ENCODE data around the gene SGPP2. TPM values are rescaled to one million over a fixed set of nuclear protein-coding genes. Genes with fewer than 3 reads are reported as not detected.

SGPP2 gene
- total RNA-seq, 1 experiment from 2014 or later: not detected

DNA sequence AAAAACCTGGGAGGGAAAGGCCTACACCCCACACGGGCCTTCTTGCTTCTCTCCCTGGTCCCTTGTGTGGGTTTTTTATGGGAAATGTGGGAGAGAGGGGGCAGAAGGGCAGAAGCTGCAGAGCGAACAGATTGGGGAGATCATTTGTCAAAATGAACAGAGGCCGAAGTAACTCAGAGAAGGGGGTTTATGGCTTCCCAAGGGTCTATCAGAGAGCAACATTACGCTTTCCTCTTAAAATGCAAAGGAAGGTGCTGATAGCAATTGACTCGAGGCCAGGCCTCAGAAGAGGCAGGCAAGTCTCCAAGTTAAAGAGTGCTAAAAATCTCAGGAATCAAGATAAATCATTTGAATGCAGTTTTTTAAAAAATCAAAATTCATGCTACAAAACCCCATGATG is 101.5 kb downstream of the SGPP2 start:
- no peak for DNase-seq (ENCODE audit: low spot score)

DNA sequence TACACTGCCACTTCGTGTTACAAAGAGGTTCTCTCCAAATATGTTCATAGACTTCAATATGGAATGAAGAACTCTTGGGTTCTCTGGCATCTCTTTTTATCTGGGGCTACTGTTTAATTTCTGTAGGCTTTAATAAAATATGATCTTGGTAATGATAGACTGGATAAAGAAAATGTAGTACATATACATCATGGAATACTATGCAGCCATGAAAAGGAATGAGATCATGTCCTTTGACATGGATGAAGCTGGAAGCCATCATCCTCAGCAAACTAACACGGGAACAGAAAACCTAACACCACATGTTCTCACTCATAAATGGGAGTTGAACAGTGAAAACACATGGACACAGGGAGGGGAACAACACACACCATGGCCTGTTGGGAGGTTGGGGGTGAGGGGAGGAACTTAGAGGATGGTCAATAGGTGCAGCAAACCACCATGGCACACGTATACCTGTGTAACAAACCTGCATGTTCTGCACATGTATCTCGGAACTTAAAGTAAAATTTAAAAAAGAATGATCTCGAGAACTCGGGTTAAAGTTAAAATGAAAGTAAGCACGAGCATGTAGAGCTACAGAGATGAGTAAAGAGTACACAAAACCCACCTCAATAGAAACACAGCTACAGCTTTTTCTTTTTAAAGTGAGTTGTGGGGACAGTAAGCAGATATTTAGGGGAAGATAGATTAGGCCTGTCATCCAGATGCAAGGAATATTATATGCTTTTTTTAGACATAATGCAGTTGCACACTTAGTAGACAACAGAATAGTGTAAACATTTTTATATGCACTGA is 102.3 kb downstream of the SGPP2 start:
- no peak for DNase-seq (ENCODE audit: low spot score)

GRCh38 chr2:222532315-222532714 is 108.0 kb downstream of the SGPP2 start:
- no peak for DNase-seq (ENCODE audit: low spot score)

GRCh38 chr2:222535477-222535876 is 111.1 kb downstream of the SGPP2 start:
- no peak for DNase-seq (ENCODE audit: low spot score)

- DNase-seq (ENCODE audit: low spot score): no peak
These were observed 114.2 kb downstream of the SGPP2 start for GRCh38 chr2:222538535-222538934.

- no peak for DNase-seq (ENCODE audit: low spot score)
These were observed 120.3 kb downstream of the SGPP2 start for GRCh38 chr2:222544661-222545060.

DNA sequence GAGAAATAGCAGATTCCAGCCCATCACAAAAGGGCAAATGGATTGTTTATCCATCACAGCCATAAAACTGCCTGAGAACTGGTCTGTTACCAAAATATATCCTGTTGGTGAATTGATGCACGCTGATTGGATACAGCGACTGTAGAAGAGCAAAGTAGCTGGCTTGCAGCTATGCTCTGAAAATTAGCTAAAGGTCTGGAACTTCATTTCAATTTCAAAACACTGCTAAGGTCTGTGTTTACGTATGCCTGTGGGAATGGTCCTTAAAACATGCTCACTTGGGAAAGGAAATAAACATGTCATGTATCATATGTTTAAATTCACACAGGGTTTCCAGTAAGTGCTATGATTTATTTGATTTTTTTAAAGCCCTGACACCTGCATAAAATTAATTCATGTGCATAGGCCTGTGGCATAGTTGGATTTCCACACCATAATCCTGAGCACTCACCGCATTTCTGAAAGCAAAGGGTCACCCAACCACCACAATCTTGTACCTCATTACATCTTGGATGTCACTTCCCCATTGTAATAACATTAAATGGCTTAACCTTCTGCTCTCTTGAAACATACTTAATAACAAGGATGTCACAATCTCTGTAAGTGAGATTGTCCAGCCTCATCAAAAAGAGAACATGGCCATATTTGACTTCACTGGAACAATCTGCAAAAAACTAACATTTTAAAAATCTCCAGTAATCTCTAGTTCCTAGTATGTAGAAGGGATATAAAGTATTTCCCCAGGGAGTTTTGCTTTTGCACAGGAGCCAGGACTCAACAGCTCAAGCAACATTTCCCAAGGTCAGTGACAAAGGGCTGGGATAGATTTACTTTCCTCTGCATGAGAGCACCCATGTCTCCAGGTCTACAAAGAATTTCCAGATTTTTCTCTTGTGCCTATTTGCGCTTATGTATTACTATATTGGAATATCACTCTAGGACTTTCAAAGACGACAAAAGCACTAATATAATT is 121.8 kb downstream of the SGPP2 start:
- no peak for DNase-seq (ENCODE audit: low spot score)

- no peak for DNase-seq (ENCODE audit: low spot score)
These were observed 122.7 kb downstream of the SGPP2 start for GRCh38 chr2:222547083-222547482.

DNA sequence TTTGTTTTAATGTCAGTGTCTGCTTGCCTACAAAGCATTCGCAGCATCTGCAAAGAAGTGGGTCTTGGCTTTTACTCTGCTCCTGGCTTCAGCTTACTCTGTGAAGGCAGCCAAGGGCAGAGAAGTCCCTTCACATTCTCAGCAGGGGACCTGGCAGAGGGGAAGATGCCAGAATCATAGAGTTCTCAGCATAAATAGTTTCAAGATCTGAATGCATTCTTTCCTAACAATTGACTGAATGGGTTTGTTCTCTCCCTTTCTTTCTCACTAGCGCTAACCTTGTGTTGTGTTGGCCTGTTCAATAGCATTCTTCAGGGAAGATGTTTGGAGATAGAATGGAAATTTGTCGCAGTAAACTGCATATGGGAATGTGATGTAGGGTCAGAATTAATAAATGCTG is 124.6 kb downstream of the SGPP2 start:
- no peak for DNase-seq (ENCODE audit: low spot score)

- DNase-seq (ENCODE audit: low spot score): no peak
These were observed 130.2 kb downstream of the SGPP2 start for GRCh38 chr2:222554517-222554916.

DNA sequence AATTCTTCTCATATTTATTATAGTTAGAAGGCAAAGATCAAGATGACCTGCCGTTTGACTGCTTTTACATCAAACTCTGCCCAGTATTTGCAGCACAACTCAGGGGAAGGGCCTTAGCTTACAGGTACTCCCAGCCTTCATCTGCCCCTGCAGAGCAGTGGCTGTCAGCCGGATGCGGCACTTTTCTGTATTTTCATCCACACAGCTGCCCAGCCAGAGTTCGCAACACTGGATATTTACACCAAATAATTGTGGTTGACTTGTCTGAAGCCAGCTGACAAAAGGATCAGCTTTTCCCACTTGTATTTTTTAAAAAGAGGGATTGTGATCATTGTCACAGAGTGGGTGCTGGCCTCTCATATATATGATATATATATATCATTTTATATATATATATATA is 136.8 kb downstream of the SGPP2 start:
- no peak for DNase-seq (ENCODE audit: low spot score)

- peak; percentile 57 for DNase-seq (ENCODE audit: low spot score)
These were observed 137.7 kb downstream of the SGPP2 start for GRCh38 chr2:222561817-222562645.

DNA sequence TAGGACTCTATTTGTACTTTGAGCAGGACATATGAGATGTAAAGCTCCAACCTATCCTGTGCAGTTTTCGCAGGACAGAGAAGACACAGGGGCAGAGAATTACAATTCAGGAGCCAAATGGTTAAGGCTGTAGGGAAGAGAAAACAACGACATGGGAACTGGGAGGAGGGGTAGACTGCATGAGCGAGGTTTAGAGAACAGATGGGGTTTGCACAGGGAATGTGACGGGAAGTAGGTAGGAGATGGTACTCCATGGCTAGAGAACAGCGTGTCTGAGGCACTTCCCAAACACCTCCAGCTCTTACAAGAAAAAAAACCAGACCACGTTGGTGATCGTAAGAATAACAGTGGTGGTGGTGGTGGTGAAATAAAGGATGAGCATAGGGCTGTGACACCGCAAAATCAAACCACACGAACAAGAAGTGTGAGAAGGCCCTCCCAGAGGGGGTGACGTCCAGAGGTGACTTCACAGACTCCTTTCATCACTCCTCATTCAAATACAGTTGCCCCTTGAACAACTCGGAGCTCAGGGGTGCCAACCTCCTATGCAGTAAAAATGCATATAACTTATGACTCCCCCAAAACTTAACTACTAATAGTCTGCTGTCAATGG is 138.9 kb downstream of the SGPP2 start:
- DNase-seq (ENCODE audit: low spot score): no peak

GRCh38 chr2:222563936-222564335 is 139.6 kb downstream of the SGPP2 start:
- DNase-seq (ENCODE audit: low spot score): no peak

- DNase-seq (ENCODE audit: low spot score): no peak
These were observed 141.9 kb downstream of the SGPP2 start for GRCh38 chr2:222566229-222566628.

GRCh38 chr2:222568865-222569264 is 144.5 kb downstream of the SGPP2 start:
- DNase-seq (ENCODE audit: low spot score): peak; percentile 52

DNA sequence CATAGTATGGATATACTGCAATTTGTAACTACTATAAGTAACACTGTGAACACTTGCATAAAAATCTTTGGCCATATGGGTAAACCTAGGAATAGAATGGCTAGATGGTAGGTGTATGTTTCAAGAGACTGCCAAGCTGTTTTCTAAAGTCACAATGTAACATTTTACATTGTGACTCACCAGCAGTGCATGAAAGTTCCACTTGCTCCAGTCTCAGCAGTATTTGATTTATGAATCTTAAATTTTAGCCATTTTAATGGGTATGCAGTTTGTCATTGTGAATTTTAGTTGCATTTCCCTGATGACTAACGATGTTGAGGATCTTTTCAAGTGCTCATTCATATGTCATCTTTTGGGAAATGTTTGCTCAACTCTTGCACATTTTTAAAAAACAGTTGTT is 145.5 kb downstream of the SGPP2 start:
- DNase-seq (ENCODE audit: low spot score): peak; percentile 65

- no peak for DNase-seq (ENCODE audit: low spot score)
These were observed 147.9 kb downstream of the SGPP2 start for GRCh38 chr2:222572264-222572721.

DNA sequence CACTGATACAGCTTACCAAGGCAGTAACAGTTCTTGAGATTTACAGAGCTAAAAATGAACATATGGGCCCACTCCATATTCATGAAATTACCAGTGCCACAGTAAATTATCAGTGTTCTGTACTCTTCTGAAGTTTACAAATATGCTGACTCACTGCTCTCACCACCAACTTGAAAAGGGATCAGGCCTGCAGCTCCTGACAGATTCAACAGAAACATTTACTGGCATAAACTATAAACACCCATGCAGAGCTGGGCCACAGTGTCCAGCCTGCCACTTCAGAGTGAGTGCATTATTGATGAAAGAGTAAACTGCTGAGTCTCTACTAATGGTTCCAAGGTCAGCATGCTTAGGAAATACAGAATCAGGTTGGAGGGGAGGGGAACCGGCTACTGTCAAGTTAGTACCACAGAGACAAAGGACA is 148.4 kb downstream of the SGPP2 start:
- DNase-seq (ENCODE audit: low spot score): peak; percentile 44

GRCh38 chr2:222575618-222576017 is 151.3 kb downstream of the SGPP2 start:
- no peak for DNase-seq (ENCODE audit: low spot score)

All from A172 (cell line).